ENCODE results near the gene CPSF4L. TPM values are rescaled to one million over a fixed set of nuclear protein-coding genes. Genes with fewer than 3 reads are reported as not detected.

Gene CPSF4L
- total RNA-seq, 1 donor from 2014 or later: not detected

GRCh38 chr17:73214008-73214407 is 47.7 kb downstream of the CPSF4L start:
- H3K27me3 Mint-ChIP-seq (ENCODE audit: unreplicated experiment): no peaks in the 10 kb centered on the region
- DNase-seq (ENCODE audit: low spot score): no peak
- H3K4me3 Mint-ChIP-seq (ENCODE audit: unreplicated experiment): no peak overlapping the region
- TF ChIP-seq CTCF (IDR thresholded peaks at IDR 0.05; ENCODE audit: unreplicated experiment): no peak
- no peaks in the 10 kb centered on the region for H3K9me3 Mint-ChIP-seq (ENCODE audit: unreplicated experiment)
- H3K4me1 Mint-ChIP-seq (ENCODE audit: unreplicated experiment): peaks cover 12% of the 10 kb centered on the region
- peaks cover 16% of the 10 kb centered on the region for H3K36me3 Mint-ChIP-seq (ENCODE audit: low read depth, unreplicated experiment)
- H3K27ac Mint-ChIP-seq (ENCODE audit: unreplicated experiment): no peak overlapping the region

- H3K36me3 Mint-ChIP-seq (ENCODE audit: low read depth, unreplicated experiment): peaks cover 29% of the 10 kb centered on the region
- no peak for TF ChIP-seq CTCF (IDR thresholded peaks at IDR 0.05; ENCODE audit: unreplicated experiment)
- no peak for DNase-seq (ENCODE audit: low spot score)
These were observed 49.9 kb downstream of the CPSF4L start for GRCh38 chr17:73211745-73212144.

GRCh38 chr17:73210002-73210678 is 51.5 kb downstream of the CPSF4L start:
- Mint-ChIP-seq H3K27ac (ENCODE audit: unreplicated experiment) (no peak overlapping the region), H3K4me3 (ENCODE audit: unreplicated experiment) (peak overlapping the region; percentile 34), H3K27me3 (ENCODE audit: unreplicated experiment) (no peaks in the 10 kb centered on the region), H3K9me3 (ENCODE audit: unreplicated experiment) (no peaks in the 10 kb centered on the region), H3K36me3 (ENCODE audit: low read depth, unreplicated experiment) (peaks cover 21% of the 10 kb centered on the region), H3K4me1 (ENCODE audit: unreplicated experiment) (no peaks in the 10 kb centered on the region)
- TF ChIP-seq CTCF (IDR thresholded peaks at IDR 0.05; ENCODE audit: unreplicated experiment): peak; percentile 77
- DNase-seq (ENCODE audit: low spot score): no peak

More at GRCh38 chr17:73211745-73212144, 49.9 kb downstream of the CPSF4L start:
- no peaks in the 10 kb centered on the region for H3K27me3 Mint-ChIP-seq (ENCODE audit: unreplicated experiment)
- H3K4me1 Mint-ChIP-seq (ENCODE audit: unreplicated experiment): peaks cover 12% of the 10 kb centered on the region
- H3K27ac Mint-ChIP-seq (ENCODE audit: unreplicated experiment): no peak overlapping the region
- H3K4me3 Mint-ChIP-seq (ENCODE audit: unreplicated experiment): no peak overlapping the region
- no peaks in the 10 kb centered on the region for H3K9me3 Mint-ChIP-seq (ENCODE audit: unreplicated experiment)

- H3K27ac Mint-ChIP-seq (ENCODE audit: unreplicated experiment): no peak overlapping the region
- TF ChIP-seq CTCF (IDR thresholded peaks at IDR 0.05; ENCODE audit: unreplicated experiment): no peak
These were observed 52.2 kb downstream of the CPSF4L start for GRCh38 chr17:73209436-73209835.

GRCh38 chr17:73208139-73208827 is 53.4 kb downstream of the CPSF4L start:
- no peak overlapping the region for H3K4me3 Mint-ChIP-seq (ENCODE audit: unreplicated experiment)
- no peak for DNase-seq (ENCODE audit: low spot score)
- no peaks in the 10 kb centered on the region for H3K27me3 Mint-ChIP-seq (ENCODE audit: unreplicated experiment)
- peaks cover 21% of the 10 kb centered on the region for H3K36me3 Mint-ChIP-seq (ENCODE audit: low read depth, unreplicated experiment)
- H3K27ac Mint-ChIP-seq (ENCODE audit: unreplicated experiment): peak overlapping the region; percentile 34
- H3K9me3 Mint-ChIP-seq (ENCODE audit: unreplicated experiment): no peaks in the 10 kb centered on the region
- H3K4me1 Mint-ChIP-seq (ENCODE audit: unreplicated experiment): peaks cover 5% of the 10 kb centered on the region
- TF ChIP-seq CTCF (IDR thresholded peaks at IDR 0.05; ENCODE audit: unreplicated experiment): no peak

More at GRCh38 chr17:73209436-73209835, 52.2 kb downstream of the CPSF4L start:
- H3K4me3 Mint-ChIP-seq (ENCODE audit: unreplicated experiment): no peak overlapping the region
- H3K36me3 Mint-ChIP-seq (ENCODE audit: low read depth, unreplicated experiment): peaks cover 21% of the 10 kb centered on the region
- no peaks in the 10 kb centered on the region for H3K9me3 Mint-ChIP-seq (ENCODE audit: unreplicated experiment)
- no peaks in the 10 kb centered on the region for H3K27me3 Mint-ChIP-seq (ENCODE audit: unreplicated experiment)
- no peak for DNase-seq (ENCODE audit: low spot score)
- no peaks in the 10 kb centered on the region for H3K4me1 Mint-ChIP-seq (ENCODE audit: unreplicated experiment)

Data from endothelial cell (in vitro differentiated cells).